ENCODE data around the gene LDLRAD4. TPM values are rescaled to one million over a fixed set of nuclear protein-coding genes. Genes with fewer than 3 reads are reported as not detected.
"Not testable (repeated sequence)": the region's sequence is repeated elsewhere in the genome, so short reads cannot be mapped to it uniquely, and the experiment has no call there.

The LDLRAD4 gene
- total RNA-seq, 1 experiment from 2014 or later = 15.5 TPM

GRCh38 chr18:13320096-13320495 is 101.5 kb downstream of the LDLRAD4 start:
- DNase-seq (ENCODE audit: low read depth, low spot score) = peak; percentile 93
- in situ Hi-C loops (cut with HindIII; ENCODE audit: low pct_unique_long_range_greater_than_20kb, low sequenced_read_pairs) = no loop called here

DNA sequence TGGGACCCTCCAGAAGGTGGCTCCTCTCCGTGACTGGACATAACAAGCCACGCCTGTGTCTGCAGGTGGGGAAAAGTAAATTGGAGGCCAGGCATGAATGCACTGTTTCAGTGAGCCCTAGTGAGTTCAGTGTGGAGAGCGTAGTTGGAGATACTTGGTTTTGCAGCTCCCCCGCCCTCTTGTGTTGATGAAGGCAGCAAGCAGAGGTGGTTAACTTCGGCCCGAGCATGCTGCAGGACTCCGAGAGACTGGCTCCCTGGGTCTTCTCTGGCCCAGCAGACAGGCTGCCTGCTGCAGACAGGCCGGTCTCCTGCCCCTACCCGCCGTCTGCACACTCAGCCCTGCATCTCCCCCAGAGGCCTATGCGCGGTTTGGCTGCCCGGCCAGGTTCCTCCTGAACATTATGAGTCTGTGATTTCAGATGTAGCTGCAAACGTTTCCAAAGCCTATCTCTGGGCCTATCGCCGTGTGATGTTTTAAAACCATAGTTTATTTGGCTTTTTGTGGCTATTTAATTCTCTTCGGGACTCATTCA is 102.4 kb downstream of the LDLRAD4 start:
- in situ Hi-C loops (cut with HindIII; ENCODE audit: low pct_unique_long_range_greater_than_20kb, low sequenced_read_pairs) = no loop called here
- peak; percentile 65 for DNase-seq (ENCODE audit: low read depth, low spot score)

- in situ Hi-C loops (cut with HindIII; ENCODE audit: low pct_unique_long_range_greater_than_20kb, low sequenced_read_pairs) = no loop called here
- DNase-seq (ENCODE audit: low read depth, low spot score) = no peak
These were observed 103.4 kb downstream of the LDLRAD4 start for GRCh38 chr18:13321923-13322322.

GRCh38 chr18:13323186-13323585 is 104.6 kb downstream of the LDLRAD4 start:
- DNase-seq (ENCODE audit: low read depth, low spot score) = no peak
- in situ Hi-C loops (cut with HindIII; ENCODE audit: low pct_unique_long_range_greater_than_20kb, low sequenced_read_pairs) = no loop called here

DNA sequence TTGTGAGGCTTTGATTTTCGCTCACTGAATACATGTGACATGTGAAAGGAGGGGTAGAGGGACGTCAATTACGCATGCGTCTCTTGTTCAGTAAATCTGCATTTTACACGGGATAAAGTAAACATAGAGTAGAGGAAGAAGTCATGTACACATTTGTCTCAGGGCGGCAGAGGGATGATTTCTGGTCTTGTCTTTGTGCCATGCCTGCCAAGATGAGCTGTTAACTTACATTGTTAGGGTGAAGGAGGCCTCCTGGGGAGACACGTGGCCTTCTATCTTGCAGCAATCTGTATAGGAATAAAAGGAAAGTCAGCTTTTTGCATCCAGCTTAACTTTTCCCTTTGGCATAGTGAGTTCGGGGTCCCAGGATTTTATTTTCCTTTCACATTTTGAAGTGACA is 106.3 kb downstream of the LDLRAD4 start:
- in situ Hi-C loops (cut with HindIII; ENCODE audit: low pct_unique_long_range_greater_than_20kb, low sequenced_read_pairs) = no loop called here
- DNase-seq (ENCODE audit: low read depth, low spot score) = no peak

- DNase-seq (ENCODE audit: low read depth, low spot score) = no peak
- in situ Hi-C loops (cut with HindIII; ENCODE audit: low pct_unique_long_range_greater_than_20kb, low sequenced_read_pairs) = no loop called here
These were observed 109.7 kb downstream of the LDLRAD4 start for GRCh38 chr18:13328213-13328612.

DNA sequence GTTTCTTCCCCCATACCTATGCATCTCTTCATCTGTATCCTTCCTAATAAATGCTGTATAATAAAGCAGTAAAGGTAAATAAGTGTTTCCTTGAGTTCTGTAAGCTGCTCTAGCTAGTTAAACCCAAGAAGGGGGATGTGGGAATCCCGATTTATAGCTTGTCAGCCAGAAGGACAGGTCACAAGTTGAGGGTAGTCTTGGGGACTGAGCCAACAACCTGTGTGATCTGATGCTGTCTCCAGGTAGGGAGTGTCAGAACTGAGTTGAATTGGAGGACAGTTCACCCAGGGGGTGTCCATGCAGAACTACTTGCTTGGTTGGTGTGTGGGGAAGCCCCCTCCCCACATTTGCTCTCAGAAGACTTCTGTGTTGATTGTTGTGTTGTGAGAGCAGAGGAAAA is 112.4 kb downstream of the LDLRAD4 start:
- in situ Hi-C loops (cut with HindIII; ENCODE audit: low pct_unique_long_range_greater_than_20kb, low sequenced_read_pairs) = no loop called here
- DNase-seq (ENCODE audit: low read depth, low spot score) = no peak

DNA sequence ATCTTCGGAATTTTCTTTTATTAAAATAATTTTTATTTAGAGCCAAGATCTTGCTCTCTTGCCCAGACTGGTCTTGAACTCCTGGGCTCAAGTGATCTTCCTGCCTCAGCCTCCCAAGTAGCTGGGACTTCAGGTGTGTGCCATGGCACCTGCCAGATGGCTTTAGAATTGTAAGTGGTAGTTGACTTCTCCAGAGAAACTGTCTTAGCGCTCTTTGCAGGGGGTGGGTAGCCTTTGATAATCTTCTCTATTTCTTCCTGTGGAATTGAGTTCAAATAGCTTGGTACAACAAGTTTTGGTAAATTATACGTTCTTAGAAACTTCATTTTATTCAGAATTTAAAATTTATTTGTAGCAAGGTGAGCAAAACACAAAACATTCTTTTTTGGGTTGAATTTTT is 113.3 kb downstream of the LDLRAD4 start:
- in situ Hi-C loops (cut with HindIII; ENCODE audit: low pct_unique_long_range_greater_than_20kb, low sequenced_read_pairs) = no loop called here
- no peak for DNase-seq (ENCODE audit: low read depth, low spot score)

GRCh38 chr18:13332874-13333273 is 114.3 kb downstream of the LDLRAD4 start:
- in situ Hi-C loops (cut with HindIII; ENCODE audit: low pct_unique_long_range_greater_than_20kb, low sequenced_read_pairs) = no loop called here
- no peak for DNase-seq (ENCODE audit: low read depth, low spot score)

- DNase-seq (ENCODE audit: low read depth, low spot score) = no peak
- in situ Hi-C loops (cut with HindIII; ENCODE audit: low pct_unique_long_range_greater_than_20kb, low sequenced_read_pairs) = no loop called here
These were observed 117.3 kb downstream of the LDLRAD4 start for GRCh38 chr18:13335903-13336302.

GRCh38 chr18:13336841-13337240 is 118.3 kb downstream of the LDLRAD4 start:
- in situ Hi-C loops (cut with HindIII; ENCODE audit: low pct_unique_long_range_greater_than_20kb, low sequenced_read_pairs) = no loop called here
- DNase-seq (ENCODE audit: low read depth, low spot score) = no peak

GRCh38 chr18:13337369-13337768 is 118.8 kb downstream of the LDLRAD4 start:
- in situ Hi-C loops (cut with HindIII; ENCODE audit: low pct_unique_long_range_greater_than_20kb, low sequenced_read_pairs) = no loop called here
- no peak for DNase-seq (ENCODE audit: low read depth, low spot score)

- in situ Hi-C loops (cut with HindIII; ENCODE audit: low pct_unique_long_range_greater_than_20kb, low sequenced_read_pairs) = no loop called here
- DNase-seq (ENCODE audit: low read depth, low spot score) = no peak
These were observed 119.8 kb downstream of the LDLRAD4 start for GRCh38 chr18:13338318-13338717.

- in situ Hi-C loops (cut with HindIII; ENCODE audit: low pct_unique_long_range_greater_than_20kb, low sequenced_read_pairs) = no loop called here
- DNase-seq (ENCODE audit: low read depth, low spot score) = no peak
These were observed 121.1 kb downstream of the LDLRAD4 start for GRCh38 chr18:13339653-13340052.

GRCh38 chr18:13346449-13346848 is 127.9 kb downstream of the LDLRAD4 start:
- DNase-seq (ENCODE audit: low read depth, low spot score); in situ Hi-C loops (cut with HindIII; ENCODE audit: low pct_unique_long_range_greater_than_20kb, low sequenced_read_pairs): not testable (repeated sequence)

- in situ Hi-C loops (cut with HindIII; ENCODE audit: low pct_unique_long_range_greater_than_20kb, low sequenced_read_pairs) = no loop called here
- DNase-seq (ENCODE audit: low read depth, low spot score) = peak; percentile 40
These were observed 134.7 kb downstream of the LDLRAD4 start for GRCh38 chr18:13353084-13353823.

DNA sequence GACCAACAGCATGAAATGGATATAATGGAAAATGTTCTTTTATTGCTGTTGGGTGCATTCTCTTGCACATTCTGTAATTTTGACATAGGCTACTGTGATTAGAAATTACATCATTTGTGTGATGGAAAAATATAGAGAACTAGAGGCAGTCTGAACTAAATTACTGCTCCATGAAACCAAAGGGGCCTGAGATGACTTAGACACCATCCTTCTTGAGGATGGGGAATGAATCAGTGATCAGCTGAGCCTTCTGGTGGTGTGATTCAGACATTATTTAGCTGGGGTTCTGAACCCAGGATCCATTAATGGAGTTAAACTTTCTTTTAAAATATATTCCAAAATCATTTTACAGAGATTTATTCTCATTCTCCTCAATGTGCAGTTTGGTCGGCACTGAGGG is 135.8 kb downstream of the LDLRAD4 start:
- in situ Hi-C loops (cut with HindIII; ENCODE audit: low pct_unique_long_range_greater_than_20kb, low sequenced_read_pairs) = no loop called here
- DNase-seq (ENCODE audit: low read depth, low spot score) = no peak

GRCh38 chr18:13356032-13356431 is 137.5 kb downstream of the LDLRAD4 start:
- DNase-seq (ENCODE audit: low read depth, low spot score) = no peak
- in situ Hi-C loops (cut with HindIII; ENCODE audit: low pct_unique_long_range_greater_than_20kb, low sequenced_read_pairs) = no loop called here

- in situ Hi-C loops (cut with HindIII; ENCODE audit: low pct_unique_long_range_greater_than_20kb, low sequenced_read_pairs) = no loop called here
- DNase-seq (ENCODE audit: low read depth, low spot score) = no peak
These were observed 138.7 kb downstream of the LDLRAD4 start for GRCh38 chr18:13357289-13357688.

All from SK-MEL-5 (cell line).